Left lung (tissue), 10 donors: ENCODE results near the gene SYS1. TPM values are rescaled to one million over a fixed set of nuclear protein-coding genes. Genes with fewer than 3 reads are reported as not detected.

Experiments
- ATAC-seq: fragments of 200-7000 bp; cut with Tn5 transposase; one replicate; pipeline ENCODE4 v1.9.1; 2020; ENCODE audit warnings: moderate library complexity
- DNase-seq, 4 donors: peaks; one replicate each; pipeline ENCODE4 v3.0.0-alpha.2; 2013 to 2020
- H3K27ac ChIP-seq, 2 donors: fragments of 200-600 bp; sonication (generic) in 1 of 2; one replicate each; pipeline versions ENCODE4 v1.5.0 to v1.8.0; 2020 to 2021
- H3K27me3 ChIP-seq, 2 donors: fragments of 200-600 bp; sonication (generic) in 1 of 2; one replicate each; pipeline versions ENCODE4 v1.5.0 to v1.8.0; 2020 to 2021
- H3K36me3 ChIP-seq, 2 donors: fragments of 200-600 bp; sonication (generic) in 1 of 2; one replicate each; pipeline versions ENCODE4 v1.5.0 to v1.8.0; 2020 to 2021
- H3K4me1 ChIP-seq, 2 donors: fragments of 200-600 bp; one replicate each; pipeline ENCODE4 v1.8.0; 2021
- H3K4me3 ChIP-seq, 2 donors: fragments of 200-600 bp; sonication (generic) in 1 of 2; one replicate each; pipeline versions ENCODE4 v1.5.0 to v1.8.0; 2020 to 2021; ENCODE audit warnings: mild to moderate bottlenecking in 1 of 2
- H3K9me3 ChIP-seq, 2 donors: fragments of 200-600 bp; sonication (generic) in 1 of 2; one replicate each; pipeline versions ENCODE4 v1.5.0 to v1.8.0; 2020 to 2021
- CTCF ChIP-seq, 2 donors: fragments of 200-600 bp; sonication (generic) in 1 of 2; IDR thresholded peaks; one replicate each; pipeline versions ENCODE4 v1.5.0 to v1.8.0; 2021; ENCODE audit warnings: antibody characterized with exemption in 2 of 2
- intact Hi-C, 2 donors: fragments of 100-400 bp; cut with DNase I; formaldehyde crosslinking; loops; one replicate each; pipeline versions ENCODE4 v1.11.2 to v1.14.2; 2022
- polyA plus RNA-seq, 6 donors: library from polyadenylated mRNA; unstranded; fragments of 120-200 nt; gene quantifications; one replicate each; pipeline ENCODE4 v1.2.1, GENCODE V29; 2013; ENCODE audit not compliant: insufficient read length in 6 of 6
- total RNA-seq, 2 donors: library from RNA; stranded (reverse); fragmentation: NEBNext Ultra II Directional; extraction: Animal tissue kit (Norgen Biotek cat#: 25700); gene quantifications; one replicate each; pipeline ENCODE4 v1.2.1, GENCODE V29; 2021
- donor health status: DM: no; HTN: yes; CAD: no.
- donor health status: DM: no; HTN: no; CAD: no.

The SYS1 gene
- total and polyA plus RNA-seq, 8 donors = 20.8 to 48.8 (median 24.1) TPM

- ATAC-seq (no peak), DNase-seq (no peak)
- H3K4me3 ChIP-seq = no peak overlapping the region
- no peaks in the 10 kb centered on the region for H3K4me1 ChIP-seq
- TF ChIP-seq CTCF (IDR thresholded peaks at IDR 0.05) = no peak
- intact Hi-C loops = no loop called here
- no peaks in the 10 kb centered on the region for H3K9me3 ChIP-seq
- H3K27ac ChIP-seq = no peak overlapping the region
- H3K27me3 ChIP-seq = no peaks in the 10 kb centered on the region
- no peaks in the 10 kb centered on the region for H3K36me3 ChIP-seq
Measured at GRCh38 chr20:45391559-45391958, 28.6 kb downstream of the SYS1 start.

- ATAC-seq = no peak
- Histone ChIP-seq H3K4me1 (no peaks in the 10 kb centered on the region), H3K36me3 (no peaks in the 10 kb centered on the region), H3K9me3 (no peaks in the 10 kb centered on the region), H3K27ac (no peak overlapping the region), H3K27me3 (no peaks in the 10 kb centered on the region), H3K4me3 (no peak overlapping the region)
- TF ChIP-seq CTCF (IDR thresholded peaks at IDR 0.05) = no peak
- intact Hi-C loops = no loop called here
- no peak for DNase-seq
Measured at GRCh38 chr20:45392733-45393132, 29.8 kb downstream of the SYS1 start.

GRCh38 chr20:45394221-45395113, 31.5 kb downstream of the SYS1 start:
- Histone ChIP-seq H3K36me3 (no peaks in the 10 kb centered on the region), H3K27me3 (no peaks in the 10 kb centered on the region), H3K27ac (no peak overlapping the region), H3K4me1 (no peaks in the 10 kb centered on the region), H3K9me3 (no peaks in the 10 kb centered on the region), H3K4me3 (no peak overlapping the region)
- ATAC-seq = no peak
- intact Hi-C loops = no loop called here
- no peak for TF ChIP-seq CTCF (IDR thresholded peaks at IDR 0.05)
- DNase-seq = no peak

- Histone ChIP-seq H3K27me3 (no peaks in the 10 kb centered on the region), H3K4me1 (no peaks in the 10 kb centered on the region), H3K9me3 (peaks cover 0 to 5% of the 10 kb centered on the region in 2 donors), H3K4me3 (no peak overlapping the region), H3K36me3 (no peaks in the 10 kb centered on the region), H3K27ac (no peak overlapping the region)
- intact Hi-C loops = no loop called here
- TF ChIP-seq CTCF (IDR thresholded peaks at IDR 0.05) = no peak
- DNase-seq (no peak), ATAC-seq (no peak)
Measured at GRCh38 chr20:45395114-45395415, 32.1 kb downstream of the SYS1 start.

GRCh38 chr20:45399018-45399417, 36.1 kb downstream of the SYS1 start:
- ATAC-seq (no peak), DNase-seq (no peak)
- Histone ChIP-seq H3K9me3 (peaks cover 4 to 19% of the 10 kb centered on the region in 2 donors), H3K27ac (no peak overlapping the region), H3K27me3 (no peaks in the 10 kb centered on the region), H3K36me3 (no peaks in the 10 kb centered on the region), H3K4me3 (no peak overlapping the region), H3K4me1 (no peaks in the 10 kb centered on the region)
- TF ChIP-seq CTCF (IDR thresholded peaks at IDR 0.05) = no peak
- intact Hi-C loops = no loop called here
